Measurements from ENCODE around the gene CCSER1.

CCSER1 gene

DNA sequence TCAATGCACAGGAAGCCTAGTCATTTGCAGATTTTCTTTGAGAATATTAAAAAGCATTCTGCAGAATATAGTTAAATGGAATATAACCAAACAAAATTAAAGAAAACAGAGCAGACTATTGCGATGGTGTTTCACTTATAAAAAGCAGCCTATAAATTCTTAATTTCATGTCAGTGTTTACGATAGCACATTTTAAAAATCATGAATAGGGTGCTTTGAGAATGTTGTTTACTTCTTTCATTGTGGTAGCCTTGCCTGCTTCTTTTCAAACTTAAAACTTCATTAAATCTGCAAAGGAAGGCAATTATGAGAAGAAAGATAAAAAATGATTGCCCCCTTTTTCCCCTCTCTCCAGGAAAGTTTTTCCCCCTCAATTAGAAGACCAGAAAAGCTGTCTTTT, 748.6 kb downstream of the CCSER1 start:
- Histone ChIP-seq H3K36me3 (ENCODE audit: insufficient read depth, low read length) (no peaks in the 10 kb centered on the region), H2AFZ (ENCODE audit: low read depth, low read length) (no peak overlapping the region), H3K4me3 (ENCODE audit: low read depth in 1 of 2, low read length in 2 of 2) (no peak overlapping the region), H3K9ac (ENCODE audit: low read depth, low read length) (no peak overlapping the region), H3K4me2 (ENCODE audit: insufficient read depth, low read length) (no peak overlapping the region), H3K27ac (ENCODE audit: low read length) (no peak overlapping the region), H3K79me2 (ENCODE audit: insufficient read depth, low read length) (no peaks in the 10 kb centered on the region), H3K27me3 (ENCODE audit: insufficient read depth, low read length, poor library complexity) (no peaks in the 10 kb centered on the region), H3K9me3 (ENCODE audit: insufficient read depth, low read length, severe bottlenecking) (no peaks in the 10 kb centered on the region), H4K20me1 (ENCODE audit: insufficient read depth, low read length) (no peaks in the 10 kb centered on the region), H3K4me1 (ENCODE audit: insufficient read depth, low read length) (no peaks in the 10 kb centered on the region)
- TF ChIP-seq, protein P1, sequence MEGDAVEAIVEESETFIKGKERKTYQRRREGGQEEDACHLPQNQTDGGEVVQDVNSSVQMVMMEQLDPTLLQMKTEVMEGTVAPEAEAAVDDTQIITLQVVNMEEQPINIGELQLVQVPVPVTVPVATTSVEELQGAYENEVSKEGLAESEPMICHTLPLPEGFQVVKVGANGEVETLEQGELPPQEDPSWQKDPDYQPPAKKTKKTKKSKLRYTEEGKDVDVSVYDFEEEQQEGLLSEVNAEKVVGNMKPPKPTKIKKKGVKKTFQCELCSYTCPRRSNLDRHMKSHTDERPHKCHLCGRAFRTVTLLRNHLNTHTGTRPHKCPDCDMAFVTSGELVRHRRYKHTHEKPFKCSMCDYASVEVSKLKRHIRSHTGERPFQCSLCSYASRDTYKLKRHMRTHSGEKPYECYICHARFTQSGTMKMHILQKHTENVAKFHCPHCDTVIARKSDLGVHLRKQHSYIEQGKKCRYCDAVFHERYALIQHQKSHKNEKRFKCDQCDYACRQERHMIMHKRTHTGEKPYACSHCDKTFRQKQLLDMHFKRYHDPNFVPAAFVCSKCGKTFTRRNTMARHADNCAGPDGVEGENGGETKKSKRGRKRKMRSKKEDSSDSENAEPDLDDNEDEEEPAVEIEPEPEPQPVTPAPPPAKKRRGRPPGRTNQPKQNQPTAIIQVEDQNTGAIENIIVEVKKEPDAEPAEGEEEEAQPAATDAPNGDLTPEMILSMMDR (IDR thresholded peaks at IDR 0.05; ENCODE audit: borderline replicate concordance, extremely low read depth, low read length, poor library complexity, severe bottlenecking), result no peak
- TF ChIP-seq EZH2 (IDR thresholded peaks at IDR 0.05; ENCODE audit: borderline replicate concordance, low read depth, low read length, severe bottlenecking), result no peak
- DNase-seq (no peak), ATAC-seq (ENCODE audit: insufficient read depth, low read depth) (no peak)

DNA sequence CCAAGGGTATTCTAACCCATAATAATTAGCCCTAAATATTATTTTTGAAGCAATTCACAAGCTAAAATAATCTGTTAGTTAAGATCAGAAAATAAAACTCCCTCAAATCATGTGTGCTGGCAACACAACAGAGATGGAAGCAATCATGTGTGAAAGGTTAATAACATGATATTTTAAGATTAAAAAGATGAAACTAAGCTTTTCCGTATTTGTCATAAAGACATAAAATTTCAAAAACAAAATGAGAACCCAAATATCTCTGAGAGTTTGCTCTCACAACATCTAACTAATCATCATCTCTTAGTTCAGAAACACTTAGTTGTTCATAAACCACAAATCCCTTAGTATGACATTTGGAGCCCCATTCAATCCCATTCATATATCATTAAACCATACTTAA, 749.1 kb downstream of the CCSER1 start:
- Histone ChIP-seq H4K20me1 (ENCODE audit: insufficient read depth, low read length) (no peaks in the 10 kb centered on the region), H3K4me2 (ENCODE audit: insufficient read depth, low read length) (no peak overlapping the region), H3K27ac (ENCODE audit: low read length) (no peak overlapping the region), H3K27me3 (ENCODE audit: insufficient read depth, low read length, poor library complexity) (no peaks in the 10 kb centered on the region), H3K9me3 (ENCODE audit: insufficient read depth, low read length, severe bottlenecking) (no peaks in the 10 kb centered on the region), H3K4me3 (ENCODE audit: low read depth in 1 of 2, low read length in 2 of 2) (no peak overlapping the region), H3K36me3 (ENCODE audit: insufficient read depth, low read length) (no peaks in the 10 kb centered on the region), H3K79me2 (ENCODE audit: insufficient read depth, low read length) (no peaks in the 10 kb centered on the region), H3K9ac (ENCODE audit: low read depth, low read length) (no peak overlapping the region), H3K4me1 (ENCODE audit: insufficient read depth, low read length) (no peaks in the 10 kb centered on the region), H2AFZ (ENCODE audit: low read depth, low read length) (no peak overlapping the region)
- DNase-seq (no peak), ATAC-seq (ENCODE audit: insufficient read depth, low read depth) (no peak)
- TF ChIP-seq, protein P1 (IDR thresholded peaks at IDR 0.05; ENCODE audit: borderline replicate concordance, extremely low read depth, low read length, poor library complexity, severe bottlenecking), result no peak
- TF ChIP-seq EZH2 (IDR thresholded peaks at IDR 0.05; ENCODE audit: borderline replicate concordance, low read depth, low read length, severe bottlenecking), result no peak

DNA sequence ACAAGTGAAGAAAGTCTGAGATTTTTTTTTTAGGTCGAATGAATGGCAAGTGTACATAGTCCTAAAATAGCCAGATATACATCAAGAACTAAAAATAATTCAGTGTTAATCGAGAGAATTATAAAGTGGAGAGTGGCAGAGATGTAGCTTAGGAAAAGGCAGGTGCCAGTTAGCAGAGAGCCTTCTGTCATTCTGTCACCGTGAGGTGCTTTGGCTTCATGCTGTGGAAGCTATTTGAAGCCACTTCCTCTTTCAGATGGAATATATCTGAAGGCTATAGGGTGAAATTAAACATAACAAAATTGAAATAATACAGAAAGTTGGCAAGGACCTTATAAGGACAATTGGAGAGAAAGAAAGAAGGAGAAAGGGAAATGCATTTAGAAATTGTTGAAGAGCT, 756.3 kb downstream of the CCSER1 start:
- no peaks in the 10 kb centered on the region for H3K4me1 ChIP-seq (ENCODE audit: insufficient read depth, low read length)
- no peak for DNase-seq

More for the DNA sequence above, 756.3 kb downstream of the CCSER1 start:
- no peak for TF ChIP-seq EZH2 (IDR thresholded peaks at IDR 0.05; ENCODE audit: borderline replicate concordance, low read depth, low read length, severe bottlenecking)
- TF ChIP-seq, protein P1 (IDR thresholded peaks at IDR 0.05; ENCODE audit: borderline replicate concordance, extremely low read depth, low read length, poor library complexity, severe bottlenecking), result no peak
- Histone ChIP-seq H3K9me3 (ENCODE audit: insufficient read depth, low read length, severe bottlenecking) (no peaks in the 10 kb centered on the region), H3K79me2 (ENCODE audit: insufficient read depth, low read length) (no peaks in the 10 kb centered on the region), H3K4me2 (ENCODE audit: insufficient read depth, low read length) (no peak overlapping the region), H4K20me1 (ENCODE audit: insufficient read depth, low read length) (no peaks in the 10 kb centered on the region), H3K9ac (ENCODE audit: low read depth, low read length) (no peak overlapping the region), H2AFZ (ENCODE audit: low read depth, low read length) (no peak overlapping the region), H3K27me3 (ENCODE audit: insufficient read depth, low read length, poor library complexity) (no peaks in the 10 kb centered on the region), H3K36me3 (ENCODE audit: insufficient read depth, low read length) (no peaks in the 10 kb centered on the region), H3K4me3 (ENCODE audit: low read depth in 1 of 2, low read length in 2 of 2) (no peak overlapping the region), H3K27ac (ENCODE audit: low read length) (no peak overlapping the region)
- no peak for ATAC-seq (ENCODE audit: insufficient read depth, low read depth)
